Right ventricle myocardium inferior (tissue), 1 donor: ENCODE data around the gene ALDH1A1. TPM values are rescaled to one million over a fixed set of nuclear protein-coding genes. Genes with fewer than 3 reads are reported as not detected.
A peak's percentile ranks its signal among the peaks of the same experiment; 100 is the strongest.

Source experiments
- ATAC-seq: fragments of 200-7000 bp; cut with Tn5 transposase; one replicate; pipeline ENCODE4 v1.9.1; 2020; ENCODE audit warnings: mild to moderate bottlenecking, moderate library complexity
- DNase-seq: peaks from one replicate; pipeline ENCODE4 v3.0.0; 2021; ENCODE audit errors: missing footprints
- intact Hi-C: fragments of 100-400 bp; cut with DNase I; formaldehyde crosslinking; loops from one replicate; pipeline ENCODE4 v1.11.0; 2022
- total RNA-seq: library from RNA; stranded (reverse); fragmentation: NEBNext Ultra II Directional; extraction: Animal tissue kit (Norgen Biotek cat#: 25700); gene quantifications from one replicate; pipeline ENCODE4 v1.2.1, GENCODE V29; 2021
- donor health status: DM: no; HTN: yes; CAD: no; lungs with severe emphysema.

Gene ALDH1A1
- total RNA-seq, 1 donor from 2014 or later = 25.7 TPM

GRCh38 chr9:72926506-72926905 lies 26.3 kb downstream of the ALDH1A1 start:
- no peak for ATAC-seq
- intact Hi-C loops = no loop called here
- no peak for DNase-seq

GRCh38 chr9:72925891-72926290 lies 27.0 kb downstream of the ALDH1A1 start:
- DNase-seq = no peak
- intact Hi-C loops = no loop called here
- ATAC-seq = no peak

- DNase-seq (no peak), ATAC-seq (peak; percentile 81)
- intact Hi-C loops = no loop called here
These were observed 27.6 kb downstream of the ALDH1A1 start for GRCh38 chr9:72925126-72925789.

GRCh38 chr9:72924154-72924790 lies 28.6 kb downstream of the ALDH1A1 start:
- DNase-seq (no peak), ATAC-seq (no peak)
- intact Hi-C loops = no loop called here

GRCh38 chr9:72923077-72923476 lies 29.8 kb downstream of the ALDH1A1 start:
- ATAC-seq (no peak), DNase-seq (no peak)
- intact Hi-C loops = no loop called here

GRCh38 chr9:72921888-72922654 lies 30.8 kb downstream of the ALDH1A1 start:
- intact Hi-C loops = no loop called here
- DNase-seq = no peak
- no peak for ATAC-seq

GRCh38 chr9:72919246-72919945 lies 33.5 kb downstream of the ALDH1A1 start:
- intact Hi-C loops = no loop called here
- DNase-seq = no peak
- ATAC-seq = no peak

- intact Hi-C loops = no loop called here
- DNase-seq (no peak), ATAC-seq (no peak)
These were observed 34.9 kb downstream of the ALDH1A1 start for GRCh38 chr9:72917892-72918509.

- intact Hi-C loops = no loop called here
- ATAC-seq (no peak), DNase-seq (no peak)
These were observed 37.2 kb downstream of the ALDH1A1 start for GRCh38 chr9:72915659-72916058.

- ATAC-seq (no peak), DNase-seq (no peak)
- intact Hi-C loops = no loop called here
These were observed 38.1 kb downstream of the ALDH1A1 start for GRCh38 chr9:72914750-72915149.

GRCh38 chr9:72913382-72914009 lies 39.4 kb downstream of the ALDH1A1 start:
- DNase-seq (no peak), ATAC-seq (peak; percentile 20)
- intact Hi-C loops = no loop called here

GRCh38 chr9:72912476-72913381 lies 40.1 kb downstream of the ALDH1A1 start:
- intact Hi-C loops = no loop called here
- DNase-seq (no peak), ATAC-seq (peak; percentile 82)

- DNase-seq = no peak
- intact Hi-C loops = no loop called here
- no peak for ATAC-seq
These were observed 41.0 kb downstream of the ALDH1A1 start for GRCh38 chr9:72911816-72912215.

- intact Hi-C loops = no loop called here
- DNase-seq = no peak
- ATAC-seq = no peak
These were observed 41.5 kb downstream of the ALDH1A1 start for GRCh38 chr9:72911247-72911775.

GRCh38 chr9:72909428-72909827 lies 43.4 kb downstream of the ALDH1A1 start:
- ATAC-seq (no peak), DNase-seq (no peak)
- intact Hi-C loops = no loop called here

- intact Hi-C loops = no loop called here
- no peak for DNase-seq
- ATAC-seq = no peak
These were observed 45.4 kb downstream of the ALDH1A1 start for GRCh38 chr9:72907421-72907820.

GRCh38 chr9:72906810-72907209 lies 46.0 kb downstream of the ALDH1A1 start:
- no peak for ATAC-seq
- intact Hi-C loops = no loop called here
- DNase-seq = no peak
